ENCODE results near the gene TEX29. TPM values are rescaled to one million over a fixed set of nuclear protein-coding genes. Genes with fewer than 3 reads are reported as not detected.
A peak's percentile ranks its signal among the peaks of the same experiment; 100 is the strongest.

TEX29 gene
- 1 to 10 TPM in 1 of 6 donors, under 1 TPM in 2, not detected in 3; 0.37 to 1.2 (median 0.63) TPM for total RNA-seq

- WGBS, 2 donors: 73 to 75% methylated on average over 28 to 35 of the region's 35 CpGs
- no peaks in the 10 kb centered on the region for H3K4me1 ChIP-seq
- ATAC-seq (ENCODE audit: low FRiP score in 2 of 2): peak in 1 of 2 donors; percentile 3
These were observed at the start of gene TEX29 for GRCh38 chr13:111319998-111320911. Gene TEX29, plus strand, starts transcription at chr13:111320642. Its CDS starts 249 bp downstream, at chr13:111320891.

GRCh38 chr13:111270765-111271698 is 49.4 kb upstream of the TEX29 start:
- H3K27ac ChIP-seq: peak overlapping the region in 1 of 4 donors; percentile 11
- TF ChIP-seq POLR2A (IDR thresholded peaks at IDR 0.05) (no peak), EP300 (IDR thresholded peaks at IDR 0.05) (no peak), CTCF (IDR thresholded peaks at IDR 0.05) (no peak), POLR2AphosphoS5 (IDR thresholded peaks at IDR 0.05) (no peak)
- H3K27me3 ChIP-seq: no peaks in the 10 kb centered on the region
- WGBS, 2 donors: 95% methylated on average over 20 of the region's 20 CpGs
- H3K4me1 ChIP-seq: peaks cover 0 to 9% (median 0%) of the 10 kb centered on the region in 4 donors
- no peak overlapping the region for H3K4me3 ChIP-seq
- H3K36me3 ChIP-seq: peaks cover 2 to 64% (median 42%) of the 10 kb centered on the region in 4 donors
- ATAC-seq (ENCODE audit: low FRiP score in 2 of 2): no peak
- H3K9me3 ChIP-seq: no peaks in the 10 kb centered on the region
- no peak for DNase-seq

More at GRCh38 chr13:111319998-111320911, at the start of gene TEX29:
- no peak within 1 kb of the TSS for H3K4me3 ChIP-seq
- no peak for TF ChIP-seq POLR2AphosphoS5 (IDR thresholded peaks at IDR 0.05)
- no peak for TF ChIP-seq CTCF (IDR thresholded peaks at IDR 0.05)
- no peak for TF ChIP-seq POLR2A (IDR thresholded peaks at IDR 0.05)
- no peak for TF ChIP-seq EP300 (IDR thresholded peaks at IDR 0.05)
- H3K27ac ChIP-seq: no peak within 1 kb of the TSS
- DNase-seq: no peak
- H3K27me3 ChIP-seq: no peaks in the 10 kb centered on the region
- no peaks in the 10 kb centered on the region for H3K9me3 ChIP-seq
- peaks cover 0 to 4% (median 0%) of the 10 kb centered on the region in 4 donors for H3K36me3 ChIP-seq

- TF ChIP-seq CTCF (IDR thresholded peaks at IDR 0.05) (no peak), POLR2AphosphoS5 (IDR thresholded peaks at IDR 0.05) (no peak), EP300 (IDR thresholded peaks at IDR 0.05) (no peak), POLR2A (IDR thresholded peaks at IDR 0.05) (no peak)
- no peak overlapping the region for H3K27ac ChIP-seq
- DNase-seq: no peak
- H3K4me3 ChIP-seq: no peak overlapping the region
- ATAC-seq (ENCODE audit: low FRiP score in 2 of 2): no peak
- peaks cover 0 to 9% (median 0%) of the 10 kb centered on the region in 4 donors for H3K4me1 ChIP-seq
- H3K36me3 ChIP-seq: peaks cover 7 to 75% (median 45%) of the 10 kb centered on the region in 4 donors
- no peaks in the 10 kb centered on the region for H3K9me3 ChIP-seq
- WGBS, 2 donors: 54 to 67% methylated on average over 7 of the region's 7 CpGs
- H3K27me3 ChIP-seq: no peaks in the 10 kb centered on the region
These were observed 48.3 kb upstream of the TEX29 start for GRCh38 chr13:111272117-111272516.

- WGBS, 2 donors: 89 to 94% methylated on average over 10 of the region's 10 CpGs
These were observed 45.1 kb upstream of the TEX29 start for GRCh38 chr13:111275382-111275781.

More at GRCh38 chr13:111275382-111275781, 45.1 kb upstream of the TEX29 start:
- Histone ChIP-seq H3K27me3 (no peaks in the 10 kb centered on the region), H3K27ac (no peak overlapping the region), H3K9me3 (no peaks in the 10 kb centered on the region), H3K4me3 (no peak overlapping the region), H3K4me1 (peaks cover 0 to 5% (median 0%) of the 10 kb centered on the region in 4 donors), H3K36me3 (peaks cover 9 to 77% (median 46%) of the 10 kb centered on the region in 4 donors)
- ATAC-seq (ENCODE audit: low FRiP score in 2 of 2) (no peak), DNase-seq (no peak)
- no peak for TF ChIP-seq EP300 (IDR thresholded peaks at IDR 0.05)
- TF ChIP-seq POLR2A (IDR thresholded peaks at IDR 0.05): no peak
- TF ChIP-seq POLR2AphosphoS5 (IDR thresholded peaks at IDR 0.05): no peak
- TF ChIP-seq CTCF (IDR thresholded peaks at IDR 0.05): no peak

All from upper lobe of left lung (tissue), 6 donors.